G401.6 (cell line): Measurements from ENCODE around the gene NPEPPS.

ENCODE experiments used
- FAIRE-seq: peaks from 2 replicates; lab custom pipeline; 2012; peaks lifted over from hg19 to GRCh38; lab: Jason Lieb, UNC

The NPEPPS gene

GRCh38 chr17:47633996-47634395 lies 103.1 kb downstream of the NPEPPS start:
- FAIRE-seq: no peak

DNA sequence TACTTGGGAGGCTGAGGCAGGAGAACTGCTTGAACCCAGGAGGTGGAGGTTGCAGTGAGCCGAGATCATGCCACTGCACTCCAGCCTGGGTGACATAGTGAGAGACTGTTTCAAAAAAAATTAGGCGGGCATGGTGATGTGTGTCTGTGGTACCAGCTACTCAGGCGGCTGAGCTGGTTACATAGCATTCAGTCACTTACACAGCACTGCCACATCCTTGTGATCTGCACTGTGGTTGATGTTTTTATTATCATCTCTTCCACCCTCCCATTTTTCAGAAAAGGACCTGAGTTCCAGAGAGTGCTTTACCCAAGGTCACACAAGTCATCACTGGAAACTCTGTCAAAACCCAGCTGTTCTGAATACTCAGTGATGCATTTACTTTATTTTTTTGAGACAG lies 104.0 kb downstream of the NPEPPS start:
- no peak for FAIRE-seq

DNA sequence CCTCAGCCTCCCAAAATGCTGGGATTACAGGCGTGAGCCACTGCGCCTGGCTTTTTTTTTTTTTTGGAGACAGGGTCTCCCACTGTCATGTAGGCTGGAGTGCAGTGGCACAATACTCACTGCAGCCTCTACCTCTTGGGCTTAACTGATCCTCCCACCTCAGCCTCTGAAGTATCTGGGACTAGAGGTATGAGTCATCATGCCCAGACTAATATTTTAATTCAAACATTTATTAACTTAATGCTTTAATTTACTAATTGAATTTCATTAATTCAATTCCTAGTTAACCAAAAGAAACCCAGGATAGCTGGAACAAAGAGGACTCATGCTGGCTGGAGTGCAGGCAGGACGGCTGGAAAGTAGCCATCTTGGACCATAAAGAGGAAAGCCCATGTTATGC lies 104.8 kb downstream of the NPEPPS start:
- no peak for FAIRE-seq

DNA sequence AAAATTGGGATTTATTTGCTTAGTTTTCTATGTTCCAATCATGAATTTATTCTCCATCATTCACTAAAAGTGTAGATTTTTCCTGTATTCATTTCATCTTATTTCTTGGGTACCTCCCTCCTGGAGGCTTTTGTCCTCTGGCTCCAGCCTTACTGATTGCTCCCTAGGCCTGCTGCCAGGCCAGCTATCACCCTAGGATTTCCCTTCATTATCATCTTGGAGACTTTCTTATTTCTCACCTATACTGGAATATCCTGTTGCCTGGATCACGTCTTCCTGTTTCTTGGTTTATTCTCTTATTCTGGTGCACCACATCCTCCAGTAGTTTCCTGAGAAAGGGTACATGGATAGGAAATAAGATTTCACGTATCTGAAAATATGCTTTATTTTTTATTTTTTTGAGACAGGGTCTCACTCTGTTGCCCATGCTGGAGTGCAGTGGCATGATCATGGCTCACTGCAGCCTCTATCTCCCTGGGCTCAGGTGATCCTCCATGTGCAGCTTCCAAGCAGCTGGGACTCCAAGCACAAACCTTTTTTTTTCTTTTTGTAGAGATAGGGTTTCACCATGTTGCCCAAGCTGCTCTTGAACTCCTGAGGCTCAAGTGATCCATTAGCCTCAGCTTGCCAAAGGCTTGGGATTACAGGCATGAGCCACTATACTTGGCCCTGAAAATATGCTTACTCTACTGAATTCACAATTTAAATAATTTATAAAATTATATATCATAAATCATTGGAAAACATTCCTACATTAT lies 105.5 kb downstream of the NPEPPS start:
- no peak for FAIRE-seq

DNA sequence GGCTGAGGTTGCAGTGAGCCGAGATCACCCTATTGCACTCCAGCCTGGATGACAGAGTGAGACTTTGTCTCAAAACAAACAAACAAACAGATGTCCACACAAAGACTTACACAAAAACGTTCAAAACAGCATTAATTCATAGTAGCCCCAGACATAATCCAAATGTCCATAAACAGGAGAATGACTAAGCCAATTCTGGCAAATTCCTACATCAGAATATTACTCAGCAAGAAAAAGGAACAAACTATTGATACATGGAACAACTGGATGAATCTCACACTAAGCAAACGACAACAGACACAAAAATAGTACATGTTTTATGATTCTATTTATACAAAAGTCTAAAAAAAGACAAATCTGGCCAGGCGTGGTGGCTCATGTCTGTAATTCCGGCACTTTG lies 108.0 kb downstream of the NPEPPS start:
- no peak for FAIRE-seq

DNA sequence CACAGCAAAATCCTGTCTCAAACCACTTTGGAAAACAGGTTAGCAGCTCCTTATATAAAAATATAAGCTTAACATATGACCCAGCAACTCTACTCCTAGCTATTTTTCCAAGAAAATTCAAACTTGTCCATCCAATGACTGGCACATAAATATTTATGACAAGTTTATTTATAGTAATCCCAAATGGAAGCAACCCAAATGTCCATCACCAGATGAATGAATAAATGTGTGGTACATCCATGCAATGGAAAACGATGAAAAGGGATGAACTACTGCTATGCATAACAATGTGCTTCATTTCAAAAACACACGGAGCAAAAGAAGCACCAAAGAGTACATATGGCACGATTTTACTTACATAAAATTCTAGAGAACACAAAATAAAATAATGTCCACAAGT lies 109.2 kb downstream of the NPEPPS start:
- no peak for FAIRE-seq

DNA sequence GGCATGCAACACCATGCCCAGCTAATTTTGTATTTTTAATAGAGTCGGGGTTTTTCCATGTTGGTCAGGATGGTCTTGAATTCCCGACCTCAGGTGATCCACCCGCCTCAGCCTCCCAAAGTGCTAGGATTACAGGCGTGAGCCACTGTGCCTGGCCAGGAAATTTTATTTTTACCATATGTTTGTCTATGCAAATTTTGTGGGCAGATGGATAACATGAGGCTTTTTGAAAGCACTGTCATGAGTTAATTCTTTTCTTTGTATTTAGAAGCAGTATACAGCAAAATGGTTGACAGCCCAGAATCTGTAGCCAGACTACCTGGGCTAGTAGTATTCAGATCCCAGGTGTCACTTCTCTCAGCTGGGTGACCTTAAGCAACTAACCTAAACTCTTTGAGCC lies 110.3 kb downstream of the NPEPPS start:
- no peak for FAIRE-seq

DNA sequence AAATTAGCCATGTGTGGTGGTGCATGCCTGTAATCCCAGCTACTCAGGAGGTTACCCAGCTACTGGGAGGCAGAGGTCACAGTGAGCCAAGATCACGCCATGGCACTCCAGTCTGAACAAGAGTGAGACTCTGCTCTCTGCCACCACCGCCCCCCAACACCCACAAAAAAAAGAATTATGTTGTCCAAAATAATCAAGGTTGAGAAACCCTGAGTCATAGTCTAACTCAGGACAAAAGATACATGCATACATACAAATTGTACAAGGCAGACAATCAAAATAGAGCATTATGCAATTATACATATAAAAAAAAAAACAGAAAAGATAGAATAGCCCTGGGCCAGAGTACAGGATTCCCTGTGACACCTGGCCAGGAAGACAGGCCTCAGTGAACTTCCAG lies 112.2 kb downstream of the NPEPPS start:
- no peak for FAIRE-seq

DNA sequence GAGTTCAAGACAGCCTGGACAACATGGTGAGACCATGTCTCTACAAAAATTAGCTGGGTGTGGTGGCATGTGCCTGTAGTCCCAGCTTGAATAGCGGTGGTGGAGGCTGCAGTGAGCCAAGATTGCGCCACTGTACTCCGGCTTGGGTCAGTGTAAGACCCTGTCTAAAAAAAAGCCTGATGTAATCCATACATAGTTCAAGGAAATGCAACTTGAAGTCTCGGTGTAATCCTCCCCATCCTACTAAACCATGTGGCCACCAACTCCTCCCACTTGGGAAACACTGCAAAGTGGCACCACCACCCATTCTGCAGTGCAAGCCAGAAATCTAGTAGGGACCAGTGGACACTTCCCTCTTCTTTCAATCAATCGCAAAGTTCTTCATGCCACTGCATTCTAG lies 113.4 kb downstream of the NPEPPS start:
- FAIRE-seq: no peak

- FAIRE-seq: peak; percentile 98
These were observed 118.5 kb downstream of the NPEPPS start, which contains the start of gene KPNB1 for GRCh38 chr17:47649153-47649971. KPNB1 (plus strand) TSS chr17:47649919; CDS start chr17:47650245, 326 bp downstream.

DNA sequence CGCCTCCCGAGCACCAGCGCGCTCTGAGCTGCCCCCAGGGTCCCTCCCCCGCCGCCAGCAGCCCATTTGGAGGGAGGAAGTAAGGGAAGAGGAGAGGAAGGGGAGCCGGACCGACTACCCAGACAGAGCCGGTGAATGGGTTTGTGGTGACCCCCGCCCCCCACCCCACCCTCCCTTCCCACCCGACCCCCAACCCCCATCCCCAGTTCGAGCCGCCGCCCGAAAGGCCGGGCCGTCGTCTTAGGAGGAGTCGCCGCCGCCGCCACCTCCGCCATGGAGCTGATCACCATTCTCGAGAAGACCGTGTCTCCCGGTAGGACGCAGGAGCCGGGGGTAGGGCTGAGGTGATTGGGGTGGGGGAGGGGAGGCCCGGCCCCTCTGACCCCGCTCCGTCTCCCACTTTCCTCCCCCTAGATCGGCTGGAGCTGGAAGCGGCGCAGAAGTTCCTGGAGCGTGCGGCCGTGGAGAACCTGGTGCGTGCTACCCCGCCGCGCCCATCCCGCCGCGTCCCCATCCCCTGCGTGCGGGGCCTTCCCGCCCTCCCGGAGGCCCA lies 119.1 kb downstream of the NPEPPS start:
- no peak for FAIRE-seq

- FAIRE-seq: no peak
These were observed 119.9 kb downstream of the NPEPPS start for GRCh38 chr17:47650525-47651522.

DNA sequence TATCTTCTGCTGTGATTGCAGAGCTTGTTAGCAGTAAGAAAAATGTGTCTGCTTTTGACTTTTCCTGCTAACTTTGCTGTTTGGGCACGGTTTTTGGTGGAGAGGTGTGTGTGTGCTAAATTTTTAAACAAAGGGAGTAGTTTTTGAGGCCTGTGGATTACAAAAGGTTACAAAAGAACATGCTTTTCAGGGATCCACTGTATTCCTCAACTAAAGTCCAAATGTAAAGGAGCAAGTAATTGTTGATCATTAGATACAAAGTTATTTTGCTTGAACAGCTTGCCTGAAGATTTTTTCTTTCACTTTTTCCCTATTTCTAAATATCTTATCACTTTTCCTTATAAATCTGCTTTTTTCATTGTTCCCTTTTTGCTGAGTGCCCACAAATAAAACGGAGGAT lies 120.8 kb downstream of the NPEPPS start:
- no peak for FAIRE-seq

DNA sequence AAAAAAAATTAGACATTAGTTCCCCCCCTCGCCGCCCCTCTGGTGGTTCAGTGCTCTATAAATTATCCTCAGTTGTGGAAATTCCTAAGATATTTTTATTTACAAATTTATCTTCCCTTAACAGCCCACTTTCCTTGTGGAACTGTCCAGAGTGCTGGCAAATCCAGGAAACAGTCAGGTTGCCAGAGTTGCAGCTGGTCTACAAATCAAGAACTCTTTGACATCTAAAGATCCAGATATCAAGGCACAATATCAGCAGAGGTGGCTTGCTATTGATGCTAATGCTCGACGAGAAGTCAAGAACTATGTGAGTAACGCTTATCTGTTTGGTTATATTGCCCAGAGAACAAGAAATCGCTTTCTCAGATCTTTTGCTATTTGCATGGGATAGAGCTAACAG lies 121.7 kb downstream of the NPEPPS start:
- no peak for FAIRE-seq

- FAIRE-seq: no peak
These were observed 122.5 kb downstream of the NPEPPS start for GRCh38 chr17:47653442-47653841.

DNA sequence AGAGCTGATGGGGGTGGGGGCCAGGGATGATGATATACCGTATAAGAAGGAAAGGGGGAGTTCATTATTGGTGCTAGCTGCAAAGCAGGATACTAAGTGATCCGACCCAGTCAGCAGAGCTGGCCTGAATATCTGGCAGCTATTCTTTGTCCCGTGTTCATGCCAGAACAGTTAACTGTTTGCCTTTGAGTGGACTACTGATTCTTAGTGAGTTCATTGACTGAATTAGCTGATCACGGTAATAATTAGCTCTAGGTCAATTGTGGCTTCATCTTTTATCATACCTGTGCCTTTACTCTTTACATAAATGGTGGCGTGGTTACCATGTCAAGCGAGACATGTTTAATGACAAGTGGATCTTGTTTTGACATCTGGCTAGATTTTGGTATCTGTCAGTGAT lies 124.1 kb downstream of the NPEPPS start:
- no peak for FAIRE-seq

DNA sequence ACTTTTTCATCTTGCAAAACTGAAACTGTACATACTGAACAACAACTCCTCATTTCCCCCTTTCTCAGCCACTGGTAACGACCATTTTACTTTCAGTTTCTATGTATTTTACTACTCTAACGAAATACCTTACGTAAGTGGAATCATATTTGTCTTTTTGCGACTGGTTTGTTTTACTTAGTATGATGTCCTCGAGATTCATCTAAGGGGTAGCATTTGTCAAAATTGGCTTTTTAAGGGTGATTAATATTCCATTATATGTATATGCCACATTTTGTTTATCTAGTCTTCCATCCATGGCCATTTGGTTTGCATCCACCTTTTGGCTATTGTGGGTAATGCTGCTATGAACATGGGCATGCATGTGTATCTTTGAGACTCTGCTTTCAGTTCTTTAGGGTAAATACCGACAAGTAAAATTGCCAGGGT lies 129.2 kb downstream of the NPEPPS start:
- no peak for FAIRE-seq

- FAIRE-seq: peak; percentile 88
These were observed 133.2 kb downstream of the NPEPPS start for GRCh38 chr17:47663912-47664623.

DNA sequence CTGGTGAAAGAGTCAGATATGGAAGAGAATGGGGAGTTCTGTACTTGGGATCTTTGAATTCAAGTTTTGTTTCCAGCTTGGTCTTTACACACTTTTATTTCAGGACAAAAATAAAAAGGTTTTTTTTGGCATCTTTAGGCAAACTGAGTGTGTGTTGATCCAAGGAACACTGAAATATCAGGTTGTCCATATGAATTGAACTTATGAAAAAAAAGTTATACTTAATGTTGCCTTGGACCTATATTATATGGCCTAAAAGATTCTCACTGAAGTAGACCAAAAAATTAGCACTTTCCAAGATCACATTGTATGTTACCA lies 133.7 kb downstream of the NPEPPS start:
- FAIRE-seq: no peak

DNA sequence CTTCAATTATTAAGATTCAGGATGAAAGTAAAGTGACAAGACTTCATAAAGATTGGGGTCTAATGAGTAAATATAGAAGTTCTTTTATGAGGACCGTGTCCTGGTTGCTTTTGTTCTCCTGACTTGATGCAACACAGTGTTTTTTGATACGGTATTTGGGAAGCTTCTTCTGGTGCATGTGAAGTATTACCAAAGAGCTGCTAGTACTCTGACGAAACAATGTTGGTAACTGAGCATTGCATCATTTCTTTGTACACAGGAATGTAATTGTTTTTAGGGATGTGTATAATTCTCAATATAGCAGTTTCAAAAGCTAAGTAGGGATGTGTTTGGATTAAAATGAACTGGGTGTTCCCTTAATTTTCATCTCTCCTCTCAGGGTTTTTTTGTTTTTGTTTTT lies 134.7 kb downstream of the NPEPPS start:
- FAIRE-seq: no peak

- no peak for FAIRE-seq
These were observed 138.2 kb downstream of the NPEPPS start for GRCh38 chr17:47669081-47669480.

DNA sequence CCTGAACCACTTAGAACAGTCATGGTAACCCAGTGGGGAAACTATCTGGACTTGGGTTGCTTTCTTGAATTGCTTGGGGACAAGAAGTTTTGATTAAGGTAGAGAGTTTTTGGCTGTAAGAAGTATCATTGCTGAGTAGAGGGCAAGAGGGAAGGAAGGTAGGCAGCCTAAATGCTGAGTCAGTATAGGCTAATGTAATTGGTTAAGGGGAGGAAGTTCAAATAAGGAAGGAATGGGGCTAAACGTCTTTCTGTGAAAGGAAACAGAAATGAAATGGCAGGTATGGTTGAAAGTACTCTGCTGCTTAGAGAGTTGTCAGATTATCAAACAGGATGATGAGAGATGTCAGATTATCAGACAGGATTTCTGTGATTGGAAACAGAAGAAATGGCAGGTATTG lies 139.2 kb downstream of the NPEPPS start:
- no peak for FAIRE-seq
